Activated CD4-positive, CD25-positive, alpha-beta regulatory T cell treated with anti-CD3 and anti-CD28 coated beads, Interleukin-2, amount 50 U/mL, for 24 hours (primary cell): ENCODE results near the gene MATCAP1.

Source experiments
- ATAC-seq, 2 donors: fragments of 150-1000 bp; cut with Tn5 transposase; one replicate each; pipeline ENCODE4 v1.10.0; 2021; ENCODE audit warnings: mild to moderate bottlenecking in 1 of 2, moderate library complexity in 1 of 2

Gene MATCAP1

DNA sequence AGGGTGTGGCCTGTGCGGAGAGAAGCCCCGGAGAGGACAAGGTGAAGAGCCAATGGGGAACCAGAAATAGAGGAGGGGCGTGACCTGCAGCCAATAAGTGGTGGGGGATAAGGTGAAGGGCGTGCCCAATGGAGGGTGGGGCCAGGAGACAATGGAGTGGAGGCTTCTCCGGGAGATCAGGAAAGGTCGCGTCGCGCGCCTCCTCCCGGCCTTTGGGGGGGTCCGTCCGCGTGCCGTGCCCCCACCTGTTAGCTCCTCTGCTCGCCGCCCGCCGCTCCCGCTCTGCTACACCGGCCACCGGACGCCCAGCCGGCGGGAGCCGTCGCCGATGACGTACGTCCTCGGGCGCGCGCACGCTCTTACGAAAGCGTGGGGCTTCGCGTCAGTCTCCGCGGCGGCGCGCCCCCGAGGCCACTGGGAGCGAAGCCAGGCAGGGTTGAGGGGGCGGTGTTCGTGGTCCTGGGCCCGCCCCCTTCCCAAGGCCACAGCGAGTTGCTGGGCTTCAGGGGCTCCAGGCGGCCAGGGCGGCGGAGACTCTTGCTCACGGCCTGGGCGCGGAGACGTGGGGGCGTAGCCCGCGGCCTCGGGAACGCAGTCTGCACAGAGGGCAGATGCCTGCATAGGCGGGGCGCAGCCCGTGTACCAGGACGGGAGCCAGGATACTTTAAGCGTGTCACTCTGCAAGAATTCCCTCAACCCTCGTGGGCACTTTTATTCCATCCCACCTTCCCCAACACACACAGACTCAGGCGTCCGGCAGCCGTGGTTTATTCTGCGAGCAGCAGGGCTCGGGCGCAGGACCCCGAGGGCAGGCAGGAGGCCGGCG is at the start of gene MATCAP1:
MATCAP1 (minus strand) TSS at position 337 of the 826 bp plus-strand sequence. CDS start 3,353 bp downstream, outside the sequence.
- ATAC-seq, result peak; percentile 96 to 98

DNA sequence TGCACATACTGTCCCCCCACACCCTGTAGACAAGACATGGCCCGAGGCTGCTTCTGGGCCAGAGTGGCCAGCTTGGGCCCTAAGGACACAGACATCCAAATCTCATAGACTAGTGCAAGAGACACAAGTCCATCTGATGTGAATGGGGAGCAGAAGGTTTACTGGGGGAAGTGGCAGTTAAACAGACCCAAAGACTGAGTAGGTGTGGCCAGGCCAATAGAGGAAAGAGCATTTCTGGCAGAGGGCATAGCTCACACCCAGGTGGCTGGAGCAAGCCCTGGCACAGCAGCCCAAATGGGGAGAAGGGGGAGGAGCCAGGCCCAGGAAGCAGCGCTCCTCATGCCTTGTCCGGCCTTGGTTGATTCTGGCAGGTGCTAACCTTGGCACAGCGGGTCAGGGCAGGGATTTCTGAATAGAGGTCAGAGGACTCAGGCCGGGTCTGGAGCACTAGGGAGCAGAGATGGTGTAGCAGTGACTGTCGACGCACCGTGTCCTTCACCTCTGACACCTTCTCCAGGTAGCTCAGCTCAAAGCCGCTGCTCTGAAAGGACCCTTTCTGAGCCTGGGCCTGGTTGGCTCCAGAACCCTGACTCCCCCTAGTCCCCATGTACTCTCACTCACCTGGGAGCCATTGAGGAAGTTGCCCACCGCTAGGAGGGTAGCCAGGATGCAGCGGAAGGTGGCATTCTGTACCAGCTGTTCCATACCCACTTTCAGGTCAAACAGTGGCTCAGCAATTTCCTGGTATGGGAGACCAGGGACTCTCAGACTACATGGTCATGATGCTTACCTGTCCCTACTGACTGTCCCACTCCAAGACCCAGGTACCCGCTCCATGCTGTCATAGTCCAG is 47.3 kb upstream of the MATCAP1 start:
- no peak for ATAC-seq

DNA sequence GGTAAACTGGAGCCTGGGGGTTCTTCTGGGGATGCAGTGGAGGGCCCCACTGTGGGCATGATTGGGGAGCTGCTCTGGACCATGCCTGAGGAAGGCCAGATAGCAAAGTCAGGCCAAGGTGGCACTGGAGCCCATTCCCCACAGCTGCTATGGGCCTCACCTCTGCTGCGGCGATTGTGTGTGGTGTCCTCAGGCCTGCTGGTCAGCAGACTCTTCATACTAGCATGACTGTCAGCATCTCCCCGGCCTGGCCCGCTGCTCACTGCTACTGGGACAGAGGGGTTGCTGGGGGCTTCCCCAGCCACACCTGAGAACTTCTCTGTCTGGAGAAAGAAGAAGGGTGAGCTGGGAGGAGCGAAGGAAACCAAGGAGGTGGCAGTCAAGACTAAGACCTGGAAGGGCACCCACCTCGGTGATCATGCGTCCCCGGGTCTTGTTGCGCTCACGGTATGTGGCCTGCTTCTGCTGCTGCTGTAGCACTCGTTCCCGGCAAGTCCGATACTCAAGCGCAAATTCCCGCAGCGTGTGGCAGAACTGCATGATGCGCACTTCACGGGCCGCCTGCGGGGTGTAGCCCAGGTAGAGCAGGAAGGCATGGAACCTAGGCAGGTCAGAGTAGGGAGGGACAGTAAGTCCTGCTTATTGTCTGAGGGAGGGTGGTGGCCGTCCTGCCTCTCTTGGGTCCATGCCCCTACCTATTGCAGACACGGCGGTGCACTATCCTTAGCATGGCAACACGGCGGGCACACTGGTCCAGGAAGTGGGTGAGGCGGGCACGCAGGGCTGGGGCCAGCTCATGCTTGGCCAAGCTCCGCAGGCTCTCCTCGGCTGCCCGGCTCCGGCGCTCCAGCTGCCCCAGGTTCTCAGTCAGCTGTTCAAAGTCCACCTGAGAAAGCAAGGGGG is 46.4 kb upstream of the MATCAP1 start:
- ATAC-seq, result no peak

DNA sequence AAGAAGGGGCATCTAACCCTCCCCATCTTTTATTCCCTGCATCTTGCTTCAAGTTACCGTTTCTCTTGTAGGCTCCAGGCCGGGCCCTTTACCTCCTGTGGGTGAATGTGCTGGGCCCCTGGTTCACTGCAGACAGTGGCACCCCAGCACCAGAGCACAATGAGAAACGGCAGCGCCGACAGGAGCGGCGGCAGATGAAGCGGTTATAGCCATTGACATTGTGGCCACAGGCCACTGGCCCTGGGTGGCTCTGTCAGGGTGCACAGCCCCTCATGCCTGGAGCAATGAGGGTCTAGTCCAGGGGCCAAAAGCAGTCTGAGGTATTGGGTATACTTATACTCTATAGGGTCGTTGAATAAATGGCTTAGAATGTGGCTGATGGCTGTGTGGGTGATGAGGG is 45.1 kb upstream of the MATCAP1 start:
- no peak for ATAC-seq

DNA sequence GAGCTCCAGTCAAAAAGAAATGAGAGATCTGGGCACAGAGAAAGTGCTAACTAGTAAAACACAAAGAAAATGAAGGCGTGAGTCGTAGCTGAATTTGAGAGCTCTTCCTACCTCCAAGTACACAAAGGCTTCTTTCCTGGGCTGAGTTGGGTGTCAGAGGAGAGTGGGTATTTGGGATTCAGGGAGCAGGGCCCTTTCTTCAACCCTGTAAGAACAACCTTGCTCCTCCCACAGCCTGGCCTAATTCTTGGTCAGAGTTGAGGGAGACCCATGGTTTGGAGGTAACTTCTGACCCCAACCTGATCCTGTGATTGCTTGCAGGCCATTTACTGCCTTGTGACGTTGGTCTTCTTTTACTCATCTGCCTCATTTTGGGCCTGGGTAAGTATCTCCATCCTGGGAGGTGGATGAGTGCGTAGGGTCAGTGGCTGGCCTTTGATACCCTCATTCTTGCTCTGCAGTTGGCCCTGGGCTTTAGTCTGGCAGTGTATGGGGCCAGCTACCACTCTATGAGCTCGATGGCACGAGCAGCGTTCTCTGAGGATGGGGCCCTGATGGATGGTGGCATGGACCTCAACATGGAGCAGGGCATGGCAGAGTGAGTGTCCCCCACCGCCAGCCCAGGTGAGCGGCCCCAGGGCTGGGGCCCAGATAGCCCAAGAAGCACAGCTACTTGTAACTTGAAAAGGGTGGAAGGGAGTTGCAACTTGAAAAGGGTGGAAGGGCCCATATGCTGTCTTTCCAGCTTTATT is 44.4 kb upstream of the MATCAP1 start:
- no peak for ATAC-seq

DNA sequence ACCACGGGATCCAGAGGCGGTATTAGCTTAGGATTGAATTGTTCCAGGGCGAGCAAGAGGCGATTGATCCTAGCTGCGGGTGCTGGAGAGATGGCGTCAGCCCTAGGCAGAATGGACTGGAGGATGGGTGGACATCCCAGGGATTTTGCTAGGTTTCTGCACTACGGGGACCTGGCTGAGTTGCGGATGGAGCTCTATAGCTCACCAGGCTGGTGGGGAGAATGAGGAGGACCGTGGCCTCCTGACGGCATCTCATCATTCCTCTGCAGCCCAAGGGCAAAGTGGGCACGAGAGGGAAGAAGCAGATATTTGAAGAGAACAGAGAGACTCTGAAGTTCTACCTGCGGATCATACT is 43.8 kb upstream of the MATCAP1 start:
- no peak for ATAC-seq

DNA sequence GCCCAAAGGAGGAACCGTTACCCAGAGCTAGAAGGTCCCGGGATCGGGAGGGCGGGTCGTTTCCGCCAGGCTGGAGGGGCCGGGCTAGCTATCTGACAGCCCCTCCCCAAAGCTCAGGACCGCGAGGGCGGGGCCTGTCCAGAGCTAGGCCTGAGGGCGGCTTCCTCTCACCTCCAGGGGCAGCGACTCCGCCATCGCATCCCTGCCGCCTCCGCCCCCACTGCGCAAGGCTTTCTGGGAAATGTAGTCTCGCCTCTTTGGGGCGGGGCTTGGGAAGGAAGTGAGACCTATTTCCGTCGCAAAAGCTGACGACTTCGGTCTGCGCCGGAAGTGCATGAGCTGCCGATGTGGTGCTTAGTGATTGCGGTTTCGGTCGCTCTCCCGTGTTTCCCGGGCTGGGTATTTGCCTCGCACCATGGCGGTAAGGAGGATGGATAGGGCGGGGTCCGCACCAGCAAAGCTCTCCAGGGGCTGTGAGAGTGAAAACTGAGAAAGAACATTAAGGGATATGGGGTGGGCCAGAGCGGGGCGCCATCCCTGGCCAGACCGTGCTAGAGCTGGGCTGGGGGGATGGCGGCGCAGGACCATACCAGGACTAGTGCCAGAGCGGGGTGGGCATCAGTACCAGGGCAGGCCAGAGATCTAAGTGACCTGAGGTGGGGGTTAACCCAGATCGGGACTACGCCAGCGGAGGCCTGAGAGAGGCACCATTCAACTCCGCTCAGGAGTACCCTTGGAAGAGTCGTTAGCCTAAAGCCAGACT is 43.2 kb upstream of the MATCAP1 start, which contains the start of gene TMEM208:
TMEM208 (plus strand) TSS at position 327 of the 763 bp plus-strand sequence; CDS start at position 416, 89 bp downstream.
- ATAC-seq, result peak; percentile 94 to 95

DNA sequence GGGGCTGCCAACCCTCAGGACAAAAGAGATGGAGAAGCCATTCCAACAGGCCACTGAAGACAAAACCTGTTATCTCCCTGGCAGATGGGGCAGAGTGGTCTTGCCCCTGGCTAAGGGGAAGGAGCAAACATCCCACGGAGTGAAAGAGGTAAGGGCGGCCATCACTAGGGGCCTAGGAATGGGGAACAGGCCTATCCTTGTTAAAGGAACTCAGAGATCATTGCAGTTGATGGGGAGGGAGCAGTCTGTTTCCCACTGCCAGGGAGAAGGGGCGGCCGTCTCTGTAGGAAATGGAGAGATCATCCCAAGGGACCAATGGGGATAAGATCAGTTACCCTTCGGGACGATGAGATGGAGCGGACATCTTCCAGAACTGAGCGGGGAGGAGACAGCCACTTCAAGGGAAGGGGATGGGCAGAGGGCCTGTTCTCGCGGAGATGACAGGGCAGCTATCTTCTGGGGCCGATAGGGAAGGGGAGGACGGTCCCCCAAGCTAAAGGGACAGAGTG is 42.6 kb upstream of the MATCAP1 start:
- no peak for ATAC-seq

DNA sequence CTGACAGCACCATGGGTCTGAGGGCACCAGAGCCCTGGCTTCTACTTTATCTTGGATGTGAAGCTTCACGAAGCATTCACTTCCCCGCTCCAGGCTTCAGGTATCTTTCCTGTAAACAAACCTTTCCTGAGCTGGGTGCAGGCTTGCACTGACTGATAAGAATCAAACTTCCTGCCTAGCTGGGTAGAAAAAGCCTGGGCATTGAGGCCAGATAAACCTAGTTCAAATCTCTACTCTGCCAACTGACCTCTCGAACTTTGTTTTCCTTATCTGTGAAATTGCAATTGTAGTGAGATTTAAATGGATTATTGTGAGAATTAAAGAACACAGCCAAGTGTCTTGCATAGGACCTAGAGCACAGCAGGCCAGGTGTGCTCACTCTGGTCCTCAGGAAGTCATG is 40.2 kb upstream of the MATCAP1 start:
- ATAC-seq, result no peak

DNA sequence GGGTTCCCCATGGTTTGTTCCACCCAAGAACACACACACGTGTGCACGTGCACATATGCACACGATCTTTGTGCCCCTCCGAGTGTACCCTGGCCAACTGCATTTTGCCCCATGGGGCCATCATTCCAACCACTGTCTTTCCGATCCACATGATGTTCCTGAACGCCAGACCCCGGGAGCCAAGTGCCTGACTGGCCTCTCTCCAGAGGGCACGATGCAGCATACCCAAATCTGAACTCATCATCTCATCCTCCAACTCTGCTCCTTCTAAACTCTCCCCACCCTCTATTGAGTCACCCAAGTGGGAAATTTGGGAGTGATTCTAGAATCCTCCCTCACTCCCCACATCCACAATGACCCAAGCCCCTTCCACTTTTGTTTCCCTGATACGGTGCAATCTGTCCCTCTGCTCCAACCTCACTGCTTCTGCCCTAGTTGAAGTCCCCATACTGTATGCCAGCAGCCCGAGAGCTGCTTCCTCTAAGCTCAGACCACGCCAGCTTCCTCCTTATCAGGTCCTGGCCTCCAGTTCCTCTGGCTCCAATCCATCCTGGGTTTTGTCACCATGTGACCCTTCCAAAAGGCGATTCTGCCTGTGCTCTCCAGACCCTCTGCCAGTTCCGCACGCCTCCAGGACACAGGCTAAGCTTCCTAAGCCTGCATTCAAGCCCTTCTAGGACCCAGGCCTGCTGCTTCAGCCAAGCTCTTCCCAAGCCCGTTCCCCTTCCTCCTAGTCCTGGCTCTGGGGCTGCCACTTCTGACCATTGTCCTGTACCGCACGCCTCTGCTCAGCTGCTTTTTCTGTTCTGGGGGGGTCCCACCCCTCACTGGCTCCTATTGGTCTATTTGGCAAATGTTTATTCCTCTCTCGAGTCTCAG is 33.1 kb upstream of the MATCAP1 start:
- no peak for ATAC-seq

DNA sequence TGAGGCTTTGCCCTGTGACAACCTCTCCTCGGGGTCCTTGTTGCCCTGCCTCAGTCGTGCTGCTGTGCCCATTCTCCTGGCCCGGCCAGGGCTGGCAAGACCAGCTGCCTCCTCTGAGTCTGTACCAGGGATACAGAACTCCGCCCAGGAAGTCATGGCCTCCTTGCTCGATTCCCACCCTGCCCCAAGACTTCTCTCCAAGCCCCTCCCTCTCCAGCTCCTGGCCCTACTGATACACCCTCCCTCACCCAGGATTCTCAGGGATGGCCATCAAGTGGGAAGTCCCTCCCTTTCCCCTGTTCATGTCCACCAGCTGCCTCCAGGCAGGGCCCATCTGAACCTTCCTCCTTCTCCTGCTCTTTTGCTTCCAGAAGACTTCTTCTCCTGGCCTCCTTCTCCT is 31.9 kb upstream of the MATCAP1 start:
- no peak for ATAC-seq

DNA sequence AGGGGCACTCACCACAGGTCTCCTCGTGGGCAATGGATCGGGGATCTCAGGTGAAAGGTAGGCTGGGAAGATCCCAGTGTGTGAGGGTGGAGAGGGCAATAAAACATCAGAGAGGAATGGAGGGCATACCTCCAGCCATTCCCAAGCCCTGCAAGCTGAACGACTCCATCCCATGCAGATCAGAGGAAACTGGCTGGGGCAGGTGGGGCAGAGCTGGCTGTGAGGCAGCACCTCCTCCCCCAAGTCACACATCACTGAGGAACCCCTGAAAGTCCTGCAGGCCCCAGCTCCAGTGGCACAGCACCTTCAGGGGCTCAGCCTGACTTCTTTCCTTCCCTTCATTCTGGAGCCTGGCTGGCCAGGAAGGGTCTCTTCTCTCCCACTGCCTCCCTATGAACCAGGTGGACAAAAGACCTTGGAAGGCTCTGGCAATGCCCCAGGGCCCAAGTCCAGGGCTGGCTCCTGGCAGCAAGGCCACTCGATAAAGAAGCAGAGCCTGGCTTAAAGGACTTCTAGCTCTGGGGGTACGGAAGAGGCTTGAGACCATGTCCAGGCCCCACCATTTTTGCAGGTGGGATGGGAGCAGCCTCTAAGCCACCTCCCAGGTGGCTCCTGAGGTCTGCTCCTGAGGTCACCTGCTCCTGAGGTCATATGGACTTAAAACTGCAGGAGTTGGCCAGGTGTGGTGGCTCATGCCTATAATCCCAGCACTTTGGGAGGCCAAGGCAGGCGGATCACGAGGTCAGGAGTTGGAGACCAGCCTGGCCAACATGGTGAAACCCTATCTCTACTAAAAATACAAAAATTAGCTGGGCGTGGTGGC is 29.6 kb upstream of the MATCAP1 start:
- no peak for ATAC-seq

DNA sequence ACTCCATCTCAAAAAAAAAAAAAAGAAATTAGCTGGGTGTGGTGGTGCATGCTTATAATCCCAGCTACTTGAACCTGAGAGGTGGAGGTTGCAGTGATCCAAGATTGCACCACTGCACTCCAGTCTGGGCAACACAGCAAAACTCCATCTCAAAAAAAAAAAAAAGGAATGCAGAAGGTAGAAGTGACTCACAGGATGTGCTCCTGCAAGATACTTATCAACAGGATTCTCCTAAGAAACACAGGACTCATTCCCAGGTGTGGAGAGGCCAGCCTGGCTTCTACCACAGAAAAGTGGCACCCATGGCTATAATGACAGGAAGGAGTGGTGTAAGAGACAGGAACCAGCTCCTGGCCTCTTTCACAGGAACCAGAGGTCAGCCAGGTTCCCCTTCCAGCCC is 29.0 kb upstream of the MATCAP1 start:
- ATAC-seq, result no peak

DNA sequence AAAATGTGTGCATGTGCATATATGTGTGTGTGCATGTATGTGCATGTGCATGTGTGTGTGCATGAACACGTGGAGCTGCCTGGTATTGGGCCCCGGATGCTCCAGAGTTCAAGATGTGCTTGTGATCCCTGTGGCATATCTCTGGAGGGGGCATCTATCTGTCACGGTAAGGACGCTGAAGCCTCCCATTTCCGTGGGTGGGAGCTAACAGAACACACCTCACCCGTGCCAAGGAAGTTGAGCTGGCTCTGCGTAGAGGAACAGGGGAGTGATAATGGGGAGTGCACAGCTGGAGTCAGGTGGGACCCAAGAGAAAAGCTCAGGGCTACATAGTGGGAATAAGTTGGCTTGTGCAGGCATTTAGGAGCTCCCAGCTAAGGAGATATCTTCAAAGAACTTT is 27.9 kb upstream of the MATCAP1 start:
- no peak for ATAC-seq

DNA sequence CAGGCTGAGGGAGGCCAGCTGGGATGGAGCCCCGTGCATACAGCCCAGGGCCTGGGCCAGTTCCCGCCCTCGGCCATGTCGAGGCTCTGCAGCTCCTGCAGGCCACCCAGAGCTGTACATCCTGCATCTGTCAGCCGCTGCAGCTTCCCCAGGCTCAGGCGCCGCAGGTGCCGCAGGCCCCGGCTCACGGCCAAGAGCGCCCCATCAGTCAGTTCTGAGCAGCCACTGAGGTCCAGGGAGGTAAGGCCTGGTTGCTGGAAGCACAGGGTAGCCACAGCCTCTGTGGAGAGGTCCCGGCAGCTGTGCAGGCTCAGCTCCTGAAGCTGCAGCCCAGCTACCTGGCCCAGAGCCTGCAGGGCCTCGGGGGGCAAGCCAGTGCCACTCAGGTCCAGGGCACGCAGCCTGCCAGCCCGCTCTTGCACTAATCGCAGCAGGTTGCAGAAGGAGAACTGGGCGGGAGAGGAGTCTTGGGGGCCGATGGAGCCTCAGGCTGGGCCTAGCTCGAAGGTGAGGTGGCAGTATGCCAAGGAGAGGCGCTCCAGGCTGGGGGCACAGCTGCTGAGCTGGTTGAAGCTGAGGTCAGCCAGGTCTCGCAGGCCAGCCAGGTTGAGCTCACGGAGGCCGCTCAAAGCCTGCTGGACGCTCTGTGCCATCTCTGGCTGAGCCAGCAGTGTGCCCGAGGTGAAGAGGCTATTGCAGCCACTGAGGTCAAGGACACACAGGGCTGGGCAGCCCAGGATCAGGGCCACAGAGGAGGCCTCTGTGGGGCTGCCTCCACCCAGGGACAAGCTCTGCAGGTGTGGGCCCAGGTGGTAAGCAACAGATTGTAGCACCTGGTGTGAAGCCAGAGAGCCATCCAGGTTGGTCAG is 26.5 kb upstream of the MATCAP1 start:
- ATAC-seq, result no peak

DNA sequence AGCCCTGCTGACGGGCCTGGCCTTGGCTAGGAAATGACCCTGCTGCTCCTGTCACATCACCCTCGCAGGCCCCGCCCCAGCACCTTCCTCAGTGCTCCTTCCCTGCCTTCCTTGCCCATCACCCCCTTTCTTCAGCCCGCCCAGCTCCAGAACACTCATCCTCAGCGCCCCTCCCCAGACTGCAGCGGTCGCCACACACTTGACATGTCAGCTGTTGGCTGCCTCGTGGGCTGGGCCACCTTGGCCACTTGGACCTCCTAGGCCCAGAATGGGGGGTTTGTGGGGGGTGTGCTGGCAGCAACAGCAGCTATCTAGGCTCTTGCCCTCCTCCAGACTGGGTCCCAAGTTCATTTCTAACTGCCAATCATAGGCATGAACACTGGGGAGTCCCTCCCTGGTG is 25.8 kb upstream of the MATCAP1 start:
- no peak for ATAC-seq

DNA sequence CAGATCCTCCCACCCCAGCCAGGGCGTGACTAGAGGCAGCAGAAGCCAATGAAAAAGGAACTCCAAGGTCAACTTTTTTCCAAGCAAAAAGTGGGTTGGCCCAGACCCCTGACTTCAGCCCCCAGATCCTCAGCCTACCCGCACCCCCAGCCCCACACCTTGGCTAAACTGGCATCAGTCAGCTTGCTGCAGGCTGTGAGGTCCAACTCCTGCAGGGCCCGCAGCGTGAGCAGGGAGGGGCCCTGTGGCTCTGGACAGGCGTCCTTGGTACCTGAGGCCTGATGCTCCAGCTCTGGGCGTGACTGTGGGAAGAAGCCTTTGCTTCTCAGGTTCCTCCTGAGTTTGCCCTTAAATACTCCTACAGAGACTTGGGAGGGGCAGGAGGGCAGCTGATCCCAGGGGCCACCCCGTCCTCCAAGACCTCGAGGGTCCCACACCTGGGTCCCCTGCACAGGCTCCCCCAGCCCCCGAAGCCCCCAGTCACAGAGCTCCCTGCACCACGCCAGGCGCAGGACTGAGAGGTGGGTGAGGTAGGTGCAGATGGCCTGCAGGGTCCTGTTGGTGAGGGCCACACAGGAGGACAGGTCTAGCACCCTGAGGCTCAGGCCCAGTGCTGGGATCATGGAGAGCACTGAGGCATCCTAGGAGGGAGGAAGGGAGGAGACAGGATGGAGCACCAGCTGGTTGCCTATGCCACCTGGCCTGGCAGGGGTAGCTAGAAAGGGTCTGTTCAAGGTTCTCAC is 24.6 kb upstream of the MATCAP1 start:
- ATAC-seq, result no peak
